Gastrocnemius medialis (tissue), 4 donors: ENCODE results near the gene EPO. TPM values are rescaled to one million over a fixed set of nuclear protein-coding genes. Genes with fewer than 3 reads are reported as not detected.

Source experiments
- ATAC-seq, 2 donors: fragments of 150-250 bp; one replicate each; pipeline ENCODE4 v1.9.1; 2016
- DNase-seq, 2 donors: peaks; one replicate each; pipeline ENCODE4 v3.0.0-alpha.2; 2019
- H3K27ac ChIP-seq, 4 donors: fragments of 200-600 bp; sonication (generic); 1 replicate in 1 of 4; 2 replicates in 3 of 4; pipeline ENCODE4 v1.5.1; 2016 to 2018; ENCODE audit warnings: mild to moderate bottlenecking in 2 of 4, moderate library complexity in 1 of 4
- H3K27me3 ChIP-seq, 3 donors: fragments of 200-600 bp; sonication (generic) in 2 of 3; 1 replicate in 1 of 3; 2 replicates in 2 of 3; pipeline versions ENCODE4 v1.5.1 to v1.6.0; 2016 to 2019; ENCODE audit warnings: mild to moderate bottlenecking in 1 of 3, moderate library complexity in 1 of 3
- H3K36me3 ChIP-seq, 2 donors: fragments of 200-600 bp; sonication (generic) in 1 of 2; one replicate each; pipeline ENCODE4 v1.5.1; 2017 to 2018
- H3K4me1 ChIP-seq, 2 donors: fragments of 200-600 bp; sonication (generic) in 1 of 2; one replicate each; pipeline ENCODE4 v1.5.1; 2016 to 2017; ENCODE audit warnings: mild to moderate bottlenecking in 2 of 2
- H3K4me3 ChIP-seq, 4 donors: fragments of 200-600 bp; sonication (generic) in 3 of 4; 1 replicate in 1 of 4; 2 replicates in 3 of 4; pipeline ENCODE4 v1.5.1; 2016 to 2019; ENCODE audit warnings: mild to moderate bottlenecking in 2 of 4
- H3K9me3 ChIP-seq, 3 donors: fragments of 200-600 bp; sonication (generic) in 2 of 3; 1 replicate in 1 of 3; 2 replicates in 2 of 3; pipeline ENCODE4 v1.5.1; 2016 to 2019
- CTCF ChIP-seq, 5 experiments: fragments of 450-650 bp in 3 of 5; fragments of 200-600 bp in 2 of 5; sonication (generic) in 2 of 5; IDR thresholded peaks in 4 of 5; conservative IDR thresholded peaks in 1 of 5; 1 replicate in 4 of 5; 2 replicates in 1 of 5; pipeline ENCODE4 v1.5.1; 2016 to 2019; ENCODE audit warnings: antibody characterized with exemption in 5 of 5, mild to moderate bottlenecking in 3 of 5, moderate library complexity in 3 of 5
- POLR2A ChIP-seq, 2 donors: fragments of 450-650 bp; IDR thresholded peaks; one replicate each; pipeline ENCODE4 v1.6.1; 2017; ENCODE audit warnings: antibody characterized with exemption in 2 of 2, mild to moderate bottlenecking in 2 of 2, moderate library complexity in 2 of 2
- in situ Hi-C, 4 donors: fragments of 200-750 bp; cut with MboI; loops; one replicate each; pipeline versions ENCODE4 v1.15.0 to v1.8.0; 2017; ENCODE audit warnings: low sequenced_read_pairs in 4 of 4
- intact Hi-C: fragments of 100-400 bp; cut with DNase I; formaldehyde crosslinking; loops from one replicate; pipeline ENCODE4 v1.15.1; 2023; ENCODE audit warnings: low total_unique reads
- total RNA-seq, 4 donors: library from RNA; depleted of rRNA; stranded (reverse); fragments of >200 nt; gene quantifications; one replicate each; pipeline versions ENCODE4 v1.1.0 to v1.2.3, GENCODE V29; 2016

EPO gene
- total RNA-seq, 4 donors from 2014 or later = not detected

DNA sequence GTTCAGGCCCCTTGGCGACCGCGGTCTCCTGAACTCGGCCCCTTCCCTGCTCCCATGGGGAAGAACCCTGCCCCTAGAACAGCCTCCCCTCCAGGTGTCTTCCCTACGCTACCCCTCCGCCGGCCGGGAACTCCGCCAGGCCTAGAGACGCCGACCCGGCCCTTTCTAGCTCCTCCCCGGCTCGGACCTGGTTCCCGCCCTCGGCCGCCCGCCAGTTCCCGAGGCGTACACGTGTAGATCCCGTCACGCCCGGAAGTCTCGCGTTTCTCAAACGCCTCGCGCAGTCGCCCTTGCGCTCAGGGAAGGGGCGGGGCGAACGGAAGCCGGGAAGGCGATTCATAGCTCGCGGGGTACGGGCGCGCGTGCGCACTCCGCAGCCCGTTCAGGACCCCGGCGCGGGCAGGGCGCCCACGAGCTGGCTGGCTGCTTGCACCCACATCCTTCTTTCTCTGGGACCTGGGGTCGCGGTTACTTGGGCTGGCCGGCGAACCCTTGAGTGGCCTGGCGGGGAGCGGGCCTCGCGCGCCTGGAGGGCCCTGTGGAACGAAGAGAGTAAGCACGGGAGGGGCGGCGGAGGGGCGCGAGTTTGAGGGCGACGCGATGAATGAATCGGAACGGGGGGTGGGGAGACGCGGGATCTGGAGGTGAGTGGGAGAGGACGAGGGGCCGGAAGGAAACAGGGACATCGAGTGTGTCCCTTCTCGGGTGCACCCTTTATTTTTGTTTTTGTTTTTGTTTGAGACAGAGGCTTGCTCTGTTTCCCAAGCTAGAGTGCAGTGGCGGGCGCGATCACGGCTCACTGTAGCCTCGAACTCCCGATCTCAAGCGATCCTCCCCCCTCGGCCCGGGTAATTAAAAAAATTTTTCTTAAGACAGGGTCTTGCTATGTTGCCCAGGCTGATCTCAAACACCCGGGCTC, 14.3 kb upstream of the EPO start, which contains the start of gene POP7:
POP7 (plus strand) TSS at position 369 of the 919 bp plus-strand sequence. CDS start 710 bp downstream, outside the sequence.
- peaks cover 14 to 17% of the 10 kb centered on the region in 2 donors for H3K4me1 ChIP-seq
- H3K27ac ChIP-seq = peak within 1 kb of the TSS; percentile 92 to 98 (median 93)
- no peaks in the 10 kb centered on the region for H3K27me3 ChIP-seq
- H3K36me3 ChIP-seq = peaks cover 0 to 4% of the 10 kb centered on the region in 2 donors
- peak within 1 kb of the TSS; percentile 92 to 97 (median 96) for H3K4me3 ChIP-seq
- no peaks in the 10 kb centered on the region for H3K9me3 ChIP-seq
- no peak for TF ChIP-seq CTCF (IDR thresholded peaks at IDR 0.05 in 4 of 5, conservative IDR thresholded peaks at IDR 0.05 in 1 of 5)
- peak; percentile 58 to 60 for TF ChIP-seq POLR2A (IDR thresholded peaks at IDR 0.05)
- in situ Hi-C loops (loop anchor here (10.0 to 25.0 kb wide), 4 partner anchors 149 to 244 kb away; partner anchors contain the start of genes SLC12A9 (in 3 of the 4), TRIP6 (in 2 of the 4) and SPACDR (in 1 of the 4)), intact Hi-C loops (loop anchor here (1.0 to 10.0 kb wide), 8 partner anchors 13 to 351 kb away; partner anchors contain the start of genes ACHE, GNB2, MOSPD3 and SLC12A9)
- ATAC-seq = peak; percentile 98
- DNase-seq = peak; percentile 97 to 98

- Histone ChIP-seq H3K4me3 (peak overlapping the region; percentile 92 to 97 (median 96)), H3K36me3 (peaks cover 0 to 4% of the 10 kb centered on the region in 2 donors), H3K27ac (peak overlapping the region; percentile 92 to 98 (median 93)), H3K9me3 (no peaks in the 10 kb centered on the region), H3K27me3 (no peaks in the 10 kb centered on the region), H3K4me1 (peaks cover 14 to 17% of the 10 kb centered on the region in 2 donors)
- in situ Hi-C loops = loop anchor here (10.0 to 25.0 kb wide), 4 partner anchors 148 to 244 kb away; partner anchors contain the start of genes SLC12A9 (in 3 of the 4), TRIP6 (in 2 of the 4) and SPACDR (in 1 of the 4)
- ATAC-seq = no peak
- intact Hi-C loops = loop anchor here (1.0 to 10.0 kb wide), 6 partner anchors 14 to 351 kb away; partner anchors contain the start of genes ACHE, GNB2, MOSPD3 and TSC22D4
- TF ChIP-seq POLR2A (IDR thresholded peaks at IDR 0.05) (no peak), CTCF (IDR thresholded peaks at IDR 0.05 in 4 of 5, conservative IDR thresholded peaks at IDR 0.05 in 1 of 5) (no peak)
- DNase-seq = no peak
These were observed 13.5 kb upstream of the EPO start for GRCh38 chr7:100706672-100707311.

- in situ Hi-C loops (loop anchor here (10.0 to 25.0 kb wide), 4 partner anchors 146 to 246 kb away; partner anchors contain the start of genes SLC12A9 (in 3 of the 4), TRIP6 (in 2 of the 4) and SPACDR (in 1 of the 4)), intact Hi-C loops (loop anchor here (5.0 to 10.0 kb wide), 4 partner anchors 96 to 349 kb away; partner anchors contain the start of genes ACHE, MOSPD3 and TSC22D4)
- TF ChIP-seq CTCF (IDR thresholded peaks at IDR 0.05 in 4 of 5, conservative IDR thresholded peaks at IDR 0.05 in 1 of 5) (no peak), POLR2A (IDR thresholded peaks at IDR 0.05) (no peak)
- H3K27ac ChIP-seq = no peak overlapping the region
- H3K4me1 ChIP-seq = peaks cover 14 to 17% of the 10 kb centered on the region in 2 donors
- no peak for DNase-seq
- peaks cover 0 to 4% of the 10 kb centered on the region in 2 donors for H3K36me3 ChIP-seq
- no peaks in the 10 kb centered on the region for H3K9me3 ChIP-seq
- no peak for ATAC-seq
- H3K27me3 ChIP-seq = no peaks in the 10 kb centered on the region
- no peak overlapping the region for H3K4me3 ChIP-seq
These were observed 11.9 kb upstream of the EPO start for GRCh38 chr7:100708395-100708794.

DNA sequence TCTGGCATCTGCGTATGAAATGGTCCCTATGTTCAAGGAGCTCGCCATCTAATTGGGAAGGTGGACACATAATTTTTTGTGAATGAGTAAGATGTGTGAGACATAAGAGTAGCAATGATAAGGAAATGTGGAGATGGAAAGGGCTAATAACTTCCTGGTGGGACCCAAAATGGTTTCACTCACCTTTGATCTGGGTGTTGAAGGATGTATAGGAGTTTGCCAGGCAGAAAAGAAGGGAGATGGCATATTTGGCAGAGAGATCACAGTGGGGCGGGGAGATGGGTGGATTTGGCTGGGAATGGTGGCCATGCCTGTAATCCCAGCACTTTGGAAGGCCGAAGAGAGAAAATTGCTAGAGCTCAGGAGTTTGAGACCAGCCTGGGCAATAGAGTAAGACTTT, 9.8 kb upstream of the EPO start:
- intact Hi-C loops = no loop called here
- Histone ChIP-seq H3K36me3 (peaks cover 0 to 4% of the 10 kb centered on the region in 2 donors), H3K4me3 (no peak overlapping the region), H3K9me3 (no peaks in the 10 kb centered on the region), H3K4me1 (peaks cover 8 to 11% of the 10 kb centered on the region in 2 donors), H3K27me3 (no peaks in the 10 kb centered on the region), H3K27ac (no peak overlapping the region)
- DNase-seq (no peak), ATAC-seq (no peak)
- TF ChIP-seq POLR2A (IDR thresholded peaks at IDR 0.05) (no peak), CTCF (IDR thresholded peaks at IDR 0.05 in 4 of 5, conservative IDR thresholded peaks at IDR 0.05 in 1 of 5) (no peak)
- in situ Hi-C loops = loop anchor here in 2 of 4 donors (25.0 kb wide), 2 partner anchors 152 to 248 kb away; partner anchors contain the start of genes SLC12A9 (in 1 of the 2), SPACDR (in 1 of the 2) and TRIP6 (in 1 of the 2)
